K562 (cell line): ENCODE data around the gene LNX2. TPM values are rescaled to one million over a fixed set of nuclear protein-coding genes. Genes with fewer than 3 reads are reported as not detected.

Experiments
- ATAC-seq: fragments of 200-7000 bp; cut with Tn5 transposase; 3 replicates; pipeline ENCODE4 v1.9.1; 2020; ENCODE audit warnings: moderate library complexity
- BruUV-seq: library from RNA; stranded (reverse); fragments of 400-500 nt; replicated peaks from 2 replicates; lab custom pipeline; 2021; lab: Mats Ljungman, UMichigan
- CTCF ChIA-PET: fragments of 300-600 bp; formaldehyde crosslinking; extraction: SDS; loops from one replicate; lab custom pipeline; 2021; ENCODE audit warnings: low intra/inter-chr PET ratio; lab: Yijun Ruan, JAX
- POLR2A ChIA-PET: fragments of 300-600, 350-650 bp; sonication (Branson Sonifier 250); formaldehyde crosslinking; extraction: SDS; loops from one replicate; lab custom pipeline; 2021; ENCODE audit warnings: antibody characterized with exemption, inconsistent platforms; lab: Yijun Ruan, JAX
- DNase-seq, 4 experiments: peaks; one replicate each; pipeline versions ENCODE4 v3.0.0 to v3.0.0-alpha.2; 2011 to 2018; ENCODE audit warnings: low spot score in 3 of 4, mixed read lengths in 3 of 4; ENCODE audit errors: extremely low read depth in 1 of 4
- FAIRE-seq: peaks from 2 replicates; lab custom pipeline; 2011; peaks lifted over from hg19 to GRCh38; lab: Jason Lieb, UNC
- H2AFZ ChIP-seq: 2 replicates; pipeline ENCODE4 v1.6.0; 2011; ENCODE audit warnings: low read depth, low read length, control low read depth, inconsistent platforms
- H3K27ac ChIP-seq: fragments of 200-600 bp; 3 replicates; pipeline ENCODE4 v1.8.0; 2011; ENCODE audit warnings: low read depth, mild to moderate bottlenecking, control low read depth, inconsistent platforms, low read length, moderate library complexity, mixed read lengths; ENCODE audit errors: extremely low read depth
- H3K27me3 ChIP-seq, 2 experiments: fragments of 300-600 bp in 1 of 2; 2 replicates in 1 of 2; 3 replicates in 1 of 2; pipeline versions ENCODE4 v1.6.0 to v1.8.0; 2011; ENCODE audit warnings: inconsistent platforms in 2 of 2, low read length in 2 of 2, mild to moderate bottlenecking in 1 of 2, mixed read lengths in 1 of 2, moderate library complexity in 1 of 2; ENCODE audit not compliant: control insufficient read depth in 2 of 2, insufficient read depth in 2 of 2
- H3K36me3 ChIP-seq: fragments of 300-600 bp; 3 replicates; pipeline ENCODE4 v1.8.0; 2011; ENCODE audit warnings: mild to moderate bottlenecking, low read length, inconsistent platforms; ENCODE audit not compliant: control insufficient read depth, insufficient read depth
- H3K4me1 ChIP-seq, 2 experiments: fragments of 200-600 bp in 1 of 2; replicated peaks in 1 of 2; 2 replicates in 1 of 2; 3 replicates in 1 of 2; pipeline versions ENCODE4 v1.5.1 to v1.8.0; 2011; ENCODE audit warnings: inconsistent platforms in 2 of 2, low read length in 2 of 2, mild to moderate bottlenecking in 1 of 2, mixed read lengths in 1 of 2, moderate library complexity in 1 of 2; ENCODE audit not compliant: control insufficient read depth in 2 of 2, insufficient read depth in 2 of 2
- H3K4me2 ChIP-seq: 2 replicates; pipeline ENCODE4 v1.6.1; 2011; ENCODE audit warnings: low read length, control low read depth, inconsistent platforms, mixed read lengths; ENCODE audit not compliant: insufficient read depth
- H3K4me3 ChIP-seq: fragments of 200-600 bp; sonication (generic), shearing (Covaris generic); 2 replicates; pipeline ENCODE4 v1.5.1; 2016; ENCODE audit warnings: control low read depth, inconsistent platforms
- H3K79me2 ChIP-seq: fragments of 200-600 bp; 3 replicates; pipeline ENCODE4 v1.8.0; 2011; ENCODE audit warnings: low read length, inconsistent platforms; ENCODE audit not compliant: control insufficient read depth, insufficient read depth
- H3K9ac ChIP-seq, 2 experiments: 2 replicates each; pipeline versions ENCODE4 v1.6.0 to v1.6.1; 2011; ENCODE audit warnings: low read depth in 2 of 2, low read length in 2 of 2, control low read depth in 1 of 2, inconsistent platforms in 1 of 2, mild to moderate bottlenecking in 1 of 2, mixed read lengths in 1 of 2; ENCODE audit not compliant: insufficient read depth in 1 of 2
- H3K9me1 ChIP-seq: one replicate; pipeline ENCODE4 v1.6.0; 2011; ENCODE audit warnings: inconsistent platforms, mild to moderate bottlenecking, low read length, moderate library complexity; ENCODE audit not compliant: control insufficient read depth, insufficient read depth
- H3K9me3 ChIP-seq: replicated peaks from 2 replicates; pipeline ENCODE4 v1.5.1; 2011; ENCODE audit warnings: low read depth, low read length, inconsistent platforms; ENCODE audit not compliant: control insufficient read depth, insufficient read depth
- H4K20me1 ChIP-seq: replicated peaks from 2 replicates; pipeline ENCODE4 v1.6.1; 2011; ENCODE audit warnings: low read length, inconsistent platforms, mixed read lengths; ENCODE audit not compliant: control insufficient read depth, insufficient read depth
- ARID1B ChIP-seq: fragments of 450-650 bp; IDR thresholded peaks from 2 replicates; pipeline ENCODE4 v1.6.1; 2016; ENCODE audit warnings: antibody characterized with exemption, mild to moderate bottlenecking, inconsistent platforms
- CBFA2T3 ChIP-seq: fragments of 450-650 bp; IDR thresholded peaks from 2 replicates; pipeline ENCODE4 v1.6.1; 2017
- HMBOX1 ChIP-seq: sonication (generic); IDR thresholded peaks from 2 replicates; pipeline ENCODE4 v1.6.1; 2016
- MEF2A ChIP-seq: IDR thresholded peaks from 2 replicates; pipeline ENCODE4 v1.6.1; 2011; ENCODE audit warnings: low read depth, mild to moderate bottlenecking, low read length, moderate library complexity; ENCODE audit not compliant: control insufficient read depth
- MEF2D ChIP-seq: conservative IDR thresholded peaks from 2 replicates; pipeline ENCODE4 v1.6.1; 2016; ENCODE audit warnings: low read depth, missing genetic modification characterization, missing compliant biosample characterization
- MITF ChIP-seq: IDR thresholded peaks from 2 replicates; pipeline ENCODE4 v1.6.1; 2014; ENCODE audit warnings: antibody characterized with exemption
- NEUROD1 ChIP-seq: fragments of 150-350 bp; IDR thresholded peaks from 2 replicates; pipeline ENCODE4 v1.6.1; 2014; ENCODE audit warnings: borderline replicate concordance, low read length, low read depth; ENCODE audit not compliant: partially characterized antibody
- RBM15 ChIP-seq: fragments of 200-400 bp; formaldehyde crosslinking; IDR thresholded peaks from 2 replicates; pipeline ENCODE4 v1.6.1; 2018; ENCODE audit warnings: mild to moderate bottlenecking, low read length, moderate library complexity; ENCODE audit not compliant: insufficient read depth
- SNIP1 ChIP-seq: fragments of 450-650 bp; IDR thresholded peaks from 2 replicates; pipeline ENCODE4 v1.7.1; 2017; ENCODE audit warnings: low read depth, mild to moderate bottlenecking
- TCF3 ChIP-seq: sonication (generic); formaldehyde crosslinking; IDR thresholded peaks from 2 replicates; pipeline ENCODE4 v1.4.0; 2020; ENCODE audit warnings: mild to moderate bottlenecking, missing genetic modification reagents
- ZNF143 ChIP-seq: sonication (generic); formaldehyde crosslinking; IDR thresholded peaks from 2 replicates; pipeline ENCODE4 v1.9.0; 2022; ENCODE audit warnings: mild to moderate bottlenecking, missing genetic modification reagents
- ZNF239 ChIP-seq: fragments of 250-450 bp; sonication (Bioruptor Pico); IDR thresholded peaks from 2 replicates; pipeline ENCODE4 v1.4.0; 2020; ENCODE audit warnings: mild to moderate bottlenecking
- WGBS: fragments of 100-300 bp; shearing (Covaris generic); methylation state at CpG from one replicate; pipeline ENCODE4 v1.1.6; 2016; ENCODE audit warnings: low coverage, mixed read lengths; ENCODE audit not compliant: insufficient coverage; ENCODE audit errors: missing lambda C conversion rate; 5-methylcytosine and 5-hydroxymethylcytosine counted together
- in situ Hi-C: fragments of 300-500 bp; cut with MboI; formaldehyde crosslinking; loops from 4 replicates; pipeline ENCODE4 v1.15.0; 2018; ENCODE audit warnings: inconsistent platforms, mixed read lengths
- intact Hi-C: fragments of 100-400 bp; cut with micrococcal nuclease; formaldehyde crosslinking; loops from 2 replicates; pipeline ENCODE4 v1.14.2; 2022
- polyA plus RNA-seq, 8 experiments: library from polyadenylated mRNA; depleted of rRNA in 4 of 8; stranded (reverse) in 5 of 8; unstranded in 3 of 8; fragments of >200 nt; fragmentation: Nextera tagmentation in 2 of 8; fragmentation: Illumina TruSeq in 1 of 8; extraction: Ambion mirVana in 2 of 8; extraction: Trizol in 1 of 8; gene quantifications; 2 replicates each; pipeline versions ENCODE4 v1.2.1 to v1.2.3, GENCODE V29; 2011 to 2014; ENCODE audit warnings: inconsistent platforms in 1 of 8, missing spikeins in 1 of 8
- total RNA-seq, 7 experiments: library from RNA; depleted of rRNA in 6 of 7; stranded (reverse); fragments of >200 nt in 6 of 7; fragmentation: Illumina TruSeq in 2 of 7; extraction: Trizol in 2 of 7; gene quantifications; 2 replicates each; pipeline versions ENCODE4 v1.2.1 to v1.2.3, GENCODE V29; 2011 to 2021; ENCODE audit warnings: low replicate concordance in 1 of 7

LNX2 gene
- total and polyA plus RNA-seq, 9 of the 15 experiments (the other 6 are each of a cell fraction or from before 2014, with no cell fraction given), result 1.5 to 5.5 (median 4.0) TPM

DNA sequence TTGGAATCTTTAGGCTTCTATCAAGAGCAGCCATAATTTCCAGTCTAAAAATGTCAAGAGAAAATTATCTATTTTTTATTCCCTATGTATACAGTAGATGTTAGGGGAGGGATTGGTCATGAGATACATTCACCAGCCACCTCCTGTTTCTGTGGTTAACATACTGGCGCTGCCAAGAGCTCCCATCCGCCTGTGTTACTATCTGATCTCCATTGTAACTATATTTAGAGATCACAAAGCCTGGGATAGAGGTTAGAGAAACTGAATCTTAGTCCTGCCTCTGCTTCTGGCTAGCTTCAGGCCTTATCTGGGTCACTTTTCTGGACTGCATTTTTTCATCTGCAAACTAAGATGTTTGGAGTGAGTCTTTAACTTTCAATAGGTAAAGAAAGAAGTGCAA is 47.6 kb upstream of the LNX2 start:
- H3K79me2 ChIP-seq, result no peaks in the 10 kb centered on the region
- DNase-seq, result peak; percentile 9 to 62 (median 26)
- no peaks in the 10 kb centered on the region for H3K9me3 ChIP-seq
- no peaks in the 10 kb centered on the region for H3K27me3 ChIP-seq
- no peak overlapping the region for H3K4me3 ChIP-seq
- peaks cover 3% of the 10 kb centered on the region; the same call in 1 of the 3 replicates for H3K36me3 ChIP-seq
- peaks cover 4 to 10% of the 10 kb centered on the region in 2 experiments; a peak in 4 of 5 replicates for H3K4me1 ChIP-seq
- H3K9me1 ChIP-seq, result no peaks in the 10 kb centered on the region
- in situ Hi-C loops (no loop called here), intact Hi-C loops (loop anchor here (5.0 kb wide), 1 partner anchor 159 kb away; no protein-coding TSS in a partner anchor)
- BruUV-seq, result no TSS peak
- H4K20me1 ChIP-seq, result no peaks in the 10 kb centered on the region
- CTCF ChIA-PET, result no interaction called here
- TF ChIP-seq CBFA2T3, result peak; percentile 35; the same call in 1 of the 2 replicates
- TF ChIP-seq MITF, result peak; percentile 32; the same call in 1 of the 2 replicates
- peak; percentile 12; the same call in 1 of the 2 replicates for TF ChIP-seq TCF3 (CRISPR knock-in tag)
- TF ChIP-seq HMBOX1, result peak; percentile 87
- TF ChIP-seq ZNF143 (CRISPR knock-in tag), result no peak
- TF ChIP-seq MEF2D (tag), result peak; percentile 89
- peak; percentile 48 for TF ChIP-seq ZNF239 (CRISPR knock-in tag)
- peak; percentile 84 for TF ChIP-seq MEF2A
- no peak for TF ChIP-seq SNIP1
- TF ChIP-seq NEUROD1, result no peak
- 0 out of 2 replicates have a peak, but pooled peaks have one; percentile 13 for TF ChIP-seq ARID1B
- no peak for TF ChIP-seq RBM15
- peak overlapping the region; percentile 12; the same call in 1 of the 2 replicates for H3K4me2 ChIP-seq
- peak; percentile 82 for FAIRE-seq
- peak overlapping the region in 1 of 2 experiments; percentile 5; a peak in 1 of 4 replicates for H3K9ac ChIP-seq
- POLR2A ChIA-PET, result interaction anchor here (0.6 to 1.3 kb wide), 4 partner anchors 10 to 101 kb away, joined by 3 to 4 read pairs (median 4); no protein-coding TSS in a partner anchor
- H2AFZ ChIP-seq, result no peak overlapping the region
- WGBS, result 0% methylated on average over 2 of the region's 2 CpGs
- H3K27ac ChIP-seq, result peak overlapping the region; percentile 17; the same call in 1 of the 3 replicates
- peak; percentile 78 for ATAC-seq
